Neural progenitor cell (in vitro differentiated cells): ENCODE results near the gene MUC22. TPM values are rescaled to one million over a fixed set of nuclear protein-coding genes. Genes with fewer than 3 reads are reported as not detected.
"Not testable (repeated sequence)": the region's sequence is repeated elsewhere in the genome, so short reads cannot be mapped to it uniquely, and the experiment has no call there.

Source experiments
- DNase-seq: peaks from one replicate; pipeline ENCODE4 v3.0.0-alpha.2; 2016; ENCODE audit warnings: low spot score
- H2AFZ ChIP-seq: fragments of 200-600 bp; sonication (generic); replicated peaks from 2 replicates; pipeline ENCODE4 v1.6.1; 2016; ENCODE audit warnings: antibody characterized with exemption
- H3F3A ChIP-seq: fragments of 200-600 bp; sonication (generic); 2 replicates; pipeline ENCODE4 v1.6.1; 2016; ENCODE audit warnings: antibody characterized with exemption, low read depth
- H3K27ac ChIP-seq: fragments of 200-600 bp; sonication (generic); 2 replicates; pipeline ENCODE4 v1.5.1; 2016; ENCODE audit warnings: mild to moderate bottlenecking
- H3K27me3 ChIP-seq: fragments of 200-600 bp; sonication (generic); 2 replicates; pipeline ENCODE4 v1.6.1; 2016; ENCODE audit warnings: mild to moderate bottlenecking, moderate library complexity
- H3K36me3 ChIP-seq: fragments of 200-600 bp; sonication (generic); 2 replicates; pipeline ENCODE4 v1.5.1; 2016
- H3K4me1 ChIP-seq: fragments of 200-600 bp; sonication (generic); 2 replicates; pipeline ENCODE4 v1.6.1; 2016; ENCODE audit warnings: mixed run types
- H3K4me2 ChIP-seq: fragments of 200-600 bp; sonication (generic); 2 replicates; pipeline ENCODE4 v1.6.1; 2016
- H3K4me3 ChIP-seq: fragments of 200-600 bp; sonication (generic); 2 replicates; pipeline ENCODE4 v1.5.1; 2016
- H3K79me2 ChIP-seq: fragments of 200-600 bp; sonication (generic); 2 replicates; pipeline ENCODE4 v1.6.1; 2016; ENCODE audit warnings: low read depth
- H3K9ac ChIP-seq: fragments of 200-600 bp; sonication (generic); 2 replicates; pipeline ENCODE4 v1.6.1; 2016
- H3K9me3 ChIP-seq: fragments of 200-600 bp; sonication (generic); 2 replicates; pipeline ENCODE4 v1.5.1; 2016; ENCODE audit warnings: low read depth
- H4K20me1 ChIP-seq: fragments of 200-600 bp; sonication (generic); 2 replicates; pipeline ENCODE4 v1.6.1; 2016; ENCODE audit warnings: low read depth
- H3K27ac Mint-ChIP-seq: 3 replicates; pipeline ENCODE4 v1.8.0; 2021; ENCODE audit warnings: mixed read lengths
- H3K27me3 Mint-ChIP-seq: 2 replicates; pipeline ENCODE4 v1.8.0; 2022; ENCODE audit warnings: low read depth, mild to moderate bottlenecking, inconsistent platforms, moderate library complexity, mixed read lengths; ENCODE audit not compliant: insufficient read depth
- H3K36me3 Mint-ChIP-seq: 3 replicates; pipeline ENCODE4 v1.8.0; 2021; ENCODE audit warnings: mixed read lengths
- H3K4me1 Mint-ChIP-seq: 3 replicates; pipeline ENCODE4 v1.8.0; 2021; ENCODE audit warnings: mixed read lengths
- H3K4me3 Mint-ChIP-seq: 3 replicates; pipeline ENCODE4 v1.8.0; 2021; ENCODE audit warnings: mild to moderate bottlenecking, moderate library complexity, mixed read lengths
- H3K9me3 Mint-ChIP-seq: 3 replicates; pipeline ENCODE4 v1.8.0; 2020; ENCODE audit warnings: mixed read lengths
- CTCF ChIP-seq: fragments of 200-600 bp; sonication (generic); IDR thresholded peaks from 2 replicates; pipeline ENCODE4 v1.5.1; 2017; ENCODE audit warnings: antibody characterized with exemption, mild to moderate bottlenecking
- EZH2 ChIP-seq: fragments of 200-600 bp; sonication (generic); IDR thresholded peaks from 2 replicates; pipeline ENCODE4 v1.6.1; 2017; ENCODE audit warnings: antibody characterized with exemption, mild to moderate bottlenecking, moderate library complexity
- EZH2phosphoT487 ChIP-seq: fragments of 200-600 bp; sonication (generic); IDR thresholded peaks from 2 replicates; pipeline ENCODE4 v1.6.1; 2017; ENCODE audit warnings: antibody characterized with exemption
- total RNA-seq: library from RNA; depleted of rRNA; stranded (reverse); fragments of >200 nt; gene quantifications from 2 replicates; pipeline ENCODE4 v1.2.3, GENCODE V29; 2015; ENCODE audit warnings: low replicate concordance

MUC22 gene
- total RNA-seq, 1 donor from 2014 or later: not detected

GRCh38 chr6:30991891-30992290 is 18.4 kb upstream of the MUC22 start:
- DNase-seq: no peak
- Histone ChIP-seq H3K4me1 (peaks cover 5% of the 10 kb centered on the region), H3K27me3 (no peaks in the 10 kb centered on the region), H3K36me3 (no peaks in the 10 kb centered on the region), H2AFZ (no peak overlapping the region), H3K27ac (no peak overlapping the region), H3K4me2 (no peak overlapping the region), H3F3A (no peaks in the 10 kb centered on the region), H3K4me3 (no peak overlapping the region), H3K79me2 (no peaks in the 10 kb centered on the region), H4K20me1 (no peaks in the 10 kb centered on the region), H3K9ac (no peak overlapping the region), H3K9me3 (no peaks in the 10 kb centered on the region)
- TF ChIP-seq CTCF (no peak), EZH2 (no peak), EZH2phosphoT487 (no peak)
- Mint-ChIP-seq H3K9me3 (peaks cover 21% of the 10 kb centered on the region), H3K4me3 (no peak overlapping the region), H3K27me3 (peaks cover 15% of the 10 kb centered on the region), H3K4me1 (peaks cover 3% of the 10 kb centered on the region), H3K27ac (no peak overlapping the region), H3K36me3 (no peaks in the 10 kb centered on the region)

- Histone ChIP-seq H3F3A (no peaks in the 10 kb centered on the region), H3K27ac (no peak overlapping the region), H3K4me3 (no peak overlapping the region), H3K4me1 (no peaks in the 10 kb centered on the region), H3K79me2 (no peaks in the 10 kb centered on the region), H4K20me1 (no peaks in the 10 kb centered on the region), H2AFZ (no peak overlapping the region), H3K27me3 (no peaks in the 10 kb centered on the region), H3K9me3 (no peaks in the 10 kb centered on the region), H3K4me2 (no peak overlapping the region), H3K36me3 (no peaks in the 10 kb centered on the region), H3K9ac (no peak overlapping the region)
- H3K4me3 Mint-ChIP-seq: no peak overlapping the region
- TF ChIP-seq EZH2phosphoT487 (no peak), EZH2 (no peak), CTCF (no peak)
- peaks cover 19% of the 10 kb centered on the region for H3K9me3 Mint-ChIP-seq
- H3K36me3 Mint-ChIP-seq: peaks cover 1% of the 10 kb centered on the region
- H3K4me1 Mint-ChIP-seq: no peaks in the 10 kb centered on the region
- no peak overlapping the region for H3K27ac Mint-ChIP-seq
- peaks cover 4% of the 10 kb centered on the region for H3K27me3 Mint-ChIP-seq
- DNase-seq: no peak
These were observed 13.0 kb upstream of the MUC22 start for GRCh38 chr6:30997301-30997700.

GRCh38 chr6:30998785-30999184 is 11.5 kb upstream of the MUC22 start:
- H3K27me3 Mint-ChIP-seq: peaks cover 4% of the 10 kb centered on the region
- no peaks in the 10 kb centered on the region for H3F3A ChIP-seq
- H3K27me3 ChIP-seq: no peaks in the 10 kb centered on the region
- no peak overlapping the region for H3K4me2 ChIP-seq
- H3K9me3 ChIP-seq: no peaks in the 10 kb centered on the region
- no peaks in the 10 kb centered on the region for H3K36me3 ChIP-seq
- H2AFZ ChIP-seq: no peak overlapping the region
- H3K4me1 ChIP-seq: no peaks in the 10 kb centered on the region
- no peaks in the 10 kb centered on the region for H3K4me1 Mint-ChIP-seq
- H3K36me3 Mint-ChIP-seq: peaks cover 1% of the 10 kb centered on the region
- H3K4me3 Mint-ChIP-seq: no peak overlapping the region
- TF ChIP-seq CTCF (no peak), EZH2 (no peak), EZH2phosphoT487 (no peak)
- no peak overlapping the region for H3K27ac Mint-ChIP-seq
- no peaks in the 10 kb centered on the region for H3K79me2 ChIP-seq
- H3K27ac ChIP-seq: no peak overlapping the region
- H3K9me3 Mint-ChIP-seq: peaks cover 18% of the 10 kb centered on the region
- H3K4me3 ChIP-seq: no peak overlapping the region
- no peak for DNase-seq
- H4K20me1 ChIP-seq: no peaks in the 10 kb centered on the region
- H3K9ac ChIP-seq: no peak overlapping the region

GRCh38 chr6:31000067-31000860 is 10.0 kb upstream of the MUC22 start:
- H3K36me3 ChIP-seq, H3K79me2 ChIP-seq, H3K4me2 ChIP-seq, H4K20me1 ChIP-seq, H3K9me3 ChIP-seq, H3K27ac ChIP-seq, H3K27me3 ChIP-seq, H3K9ac ChIP-seq, H3K27me3 Mint-ChIP-seq, H3K36me3 Mint-ChIP-seq, H3K4me1 ChIP-seq, DNase-seq, H2AFZ ChIP-seq, H3K4me1 Mint-ChIP-seq, H3K4me3 Mint-ChIP-seq, H3F3A ChIP-seq, H3K4me3 ChIP-seq: not testable (repeated sequence)
- Mint-ChIP-seq H3K9me3 (peaks cover 13% of the 10 kb centered on the region), H3K27ac (peak overlapping the region; percentile 81)
